Inflammatory macrophage (primary cell): ENCODE data around the gene ATG7.
"Not testable (repeated sequence)": the region's sequence is repeated elsewhere in the genome, so short reads cannot be mapped to it uniquely, and the experiment has no call there.

Source experiments
- DNase-seq, 2 donors: peaks; one replicate each; pipeline ENCODE4 v3.0.0-alpha.2; 2020 to 2022

ATG7 gene

DNA sequence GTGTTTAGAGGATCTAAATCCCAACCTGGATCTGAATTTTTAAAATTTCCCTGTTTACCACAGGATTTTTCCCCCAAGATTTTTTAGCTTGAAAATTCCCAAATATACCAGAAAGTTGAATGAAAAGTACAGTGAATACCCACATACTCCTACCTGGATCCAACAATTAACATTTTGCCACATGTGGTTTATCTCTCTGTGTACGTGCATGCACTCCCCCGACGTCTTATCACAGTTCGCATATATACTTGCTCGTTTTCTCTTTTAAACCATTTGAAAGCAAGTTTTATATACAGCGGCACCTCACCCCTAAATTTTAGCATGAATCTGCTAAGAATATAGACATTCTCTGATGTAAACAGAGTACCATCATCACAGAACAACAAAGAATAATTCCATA, 165.3 kb downstream of the ATG7 start:
- DNase-seq = no peak

DNA sequence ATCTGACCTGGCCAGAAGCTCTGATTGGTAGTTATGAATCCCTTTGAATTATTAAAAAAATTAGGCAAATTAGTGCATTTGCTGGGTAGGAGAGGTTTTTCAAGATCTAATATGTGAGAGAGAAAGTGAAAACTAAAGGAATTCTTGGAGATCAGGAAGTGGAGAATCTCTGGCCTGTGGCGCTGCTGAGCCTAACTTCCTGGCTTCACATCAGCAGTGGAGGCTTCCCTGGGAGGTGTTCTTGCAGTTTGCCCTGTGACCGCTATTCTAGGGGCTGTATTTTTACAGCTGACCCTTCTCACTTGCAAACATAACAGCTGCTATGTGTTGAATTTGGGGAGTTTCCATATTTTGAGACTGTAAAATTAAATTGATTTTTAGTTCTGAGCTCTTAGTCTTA, 166.4 kb downstream of the ATG7 start:
- DNase-seq = no peak

DNA sequence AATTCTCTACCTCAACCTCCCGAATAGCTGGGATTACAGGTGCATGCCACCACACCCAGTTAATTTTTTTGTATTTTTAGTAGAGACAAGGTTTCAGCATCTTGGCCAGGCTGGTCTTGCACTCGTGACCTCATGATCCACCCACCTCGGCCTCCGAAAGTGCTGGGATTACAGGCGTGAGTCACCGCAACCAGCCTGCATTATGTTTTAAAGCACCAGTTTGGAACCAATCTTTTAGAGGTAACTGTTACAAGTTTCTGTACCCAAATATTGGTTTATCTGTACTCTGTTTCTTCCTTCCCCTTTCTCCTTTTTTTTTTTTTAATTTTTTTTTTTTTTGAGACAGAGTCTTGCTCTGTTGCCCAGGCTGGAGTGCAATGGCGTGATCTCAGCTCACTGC, 169.1 kb downstream of the ATG7 start:
- DNase-seq = peak; percentile 76

DNA sequence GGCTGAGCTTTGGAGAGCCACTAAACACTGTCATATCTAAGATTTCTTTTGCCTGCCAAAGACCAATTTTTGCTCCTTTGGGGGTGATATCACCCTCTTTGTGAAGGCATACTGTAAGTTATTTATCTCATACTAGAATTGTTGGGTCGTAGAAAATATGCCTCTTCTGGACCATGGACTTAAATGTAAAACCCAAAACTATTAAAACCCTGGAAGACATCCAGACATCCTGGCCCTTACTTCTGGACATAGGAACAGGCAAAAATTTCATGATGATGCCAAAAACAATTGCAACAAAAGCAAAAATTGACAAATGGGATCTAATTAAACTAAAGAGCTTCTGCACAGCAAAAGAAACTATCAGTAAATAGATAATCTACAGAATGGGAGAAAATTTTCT, 172.2 kb downstream of the ATG7 start:
- no peak for DNase-seq

DNA sequence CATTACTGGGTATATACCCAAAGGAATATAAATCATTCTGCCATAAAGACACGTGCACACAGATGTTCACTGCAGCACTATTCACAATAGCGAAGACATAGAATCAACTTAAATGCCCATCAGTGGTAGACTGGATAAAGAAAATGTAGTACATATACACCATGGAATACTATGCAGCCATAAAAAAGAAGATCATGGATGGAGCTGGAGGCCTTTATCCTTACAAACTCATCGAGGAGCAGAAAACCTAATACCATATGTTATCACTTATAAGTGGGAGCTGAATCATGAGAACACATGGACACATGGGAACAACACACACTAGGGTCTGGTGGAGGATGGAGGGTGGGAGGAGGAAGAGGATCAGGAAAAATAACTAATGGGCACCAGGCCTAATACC, 173.0 kb downstream of the ATG7 start:
- DNase-seq = not testable (repeated sequence)

DNA sequence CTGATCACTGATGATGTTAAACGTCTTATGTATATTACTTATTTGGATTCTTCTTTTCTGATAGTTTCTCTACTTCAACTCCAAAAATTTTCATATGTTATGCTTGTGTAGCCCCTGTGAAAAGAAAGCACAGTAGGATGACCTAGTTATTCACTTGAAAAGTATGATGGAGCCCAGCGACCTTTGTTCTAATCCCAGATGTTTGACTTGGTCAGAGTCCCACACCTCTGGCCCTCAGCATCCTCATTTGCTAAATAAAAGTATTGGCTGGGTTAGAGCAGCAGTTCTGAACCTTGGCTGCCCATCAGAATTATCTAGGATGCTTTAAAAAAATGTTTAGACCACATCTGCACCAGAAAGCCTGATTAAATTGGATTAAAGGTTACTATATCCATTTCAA, 173.7 kb downstream of the ATG7 start:
- no peak for DNase-seq

DNA sequence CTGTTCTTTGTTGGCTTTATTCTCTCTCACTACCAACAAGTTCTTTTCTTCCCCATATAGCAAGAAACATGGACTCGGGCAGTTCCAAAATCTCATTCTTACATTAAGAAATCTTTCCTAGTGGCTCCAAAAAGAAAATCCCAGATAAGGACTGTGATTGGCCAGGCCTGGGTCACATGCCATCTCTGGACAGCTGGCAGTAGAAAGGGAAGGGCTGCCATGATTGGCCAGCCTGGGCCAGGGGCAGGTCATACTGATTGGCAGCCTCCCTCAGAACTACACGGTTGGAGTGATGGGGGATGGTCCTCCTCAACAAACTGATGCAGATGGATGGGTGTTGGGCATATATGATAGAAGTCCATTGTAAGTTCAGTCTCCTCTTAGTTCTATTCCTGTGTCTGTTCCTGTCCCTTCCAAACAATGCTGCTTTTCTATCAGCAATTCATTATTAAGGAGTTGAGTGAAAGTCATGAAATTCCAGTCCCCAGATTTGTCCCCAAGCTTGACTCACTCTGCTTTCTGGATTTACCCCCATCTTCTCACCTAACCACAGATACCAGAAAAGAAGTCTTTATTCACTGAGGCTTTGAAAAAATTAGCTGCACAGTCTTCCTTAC, 175.5 kb downstream of the ATG7 start:
- no peak for DNase-seq

DNA sequence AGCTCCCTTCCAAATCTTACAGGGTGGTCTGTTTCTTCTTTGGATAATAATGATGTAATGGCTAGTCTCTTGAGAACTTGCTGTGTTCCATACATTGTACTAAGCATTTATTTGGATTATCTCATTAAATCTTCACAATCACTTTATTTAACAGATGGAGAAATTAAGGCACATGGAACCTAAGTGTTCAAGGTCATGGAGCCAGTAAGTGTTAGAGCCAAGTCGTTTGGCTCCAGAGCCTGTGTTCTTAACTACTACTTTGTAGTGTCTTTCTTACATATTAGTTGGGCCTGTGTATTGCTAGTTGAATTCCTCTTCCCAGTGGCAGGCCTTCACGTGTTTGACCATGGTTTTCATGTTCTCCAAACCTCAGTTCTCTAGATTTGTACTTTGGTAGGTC, 177.8 kb downstream of the ATG7 start:
- DNase-seq = no peak

DNA sequence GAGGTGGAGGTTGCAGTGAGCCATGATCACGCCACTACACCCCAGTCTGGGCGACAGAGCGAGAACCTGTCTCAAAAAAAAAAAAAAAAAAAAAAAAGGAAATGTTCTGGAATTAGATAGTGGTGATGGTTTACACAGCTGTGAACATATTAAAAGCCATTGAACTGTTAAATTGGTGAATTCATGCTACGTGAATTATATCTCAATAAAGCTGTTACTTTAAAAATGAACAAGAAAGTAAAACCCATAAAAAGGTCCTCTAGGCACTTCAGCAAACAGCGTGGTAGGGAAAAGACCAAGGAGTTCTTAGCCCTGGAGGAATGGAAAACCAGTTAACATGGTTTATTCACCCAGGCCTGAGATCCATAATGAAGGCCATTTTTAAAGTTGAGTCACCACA, 180.1 kb downstream of the ATG7 start:
- DNase-seq = no peak

DNA sequence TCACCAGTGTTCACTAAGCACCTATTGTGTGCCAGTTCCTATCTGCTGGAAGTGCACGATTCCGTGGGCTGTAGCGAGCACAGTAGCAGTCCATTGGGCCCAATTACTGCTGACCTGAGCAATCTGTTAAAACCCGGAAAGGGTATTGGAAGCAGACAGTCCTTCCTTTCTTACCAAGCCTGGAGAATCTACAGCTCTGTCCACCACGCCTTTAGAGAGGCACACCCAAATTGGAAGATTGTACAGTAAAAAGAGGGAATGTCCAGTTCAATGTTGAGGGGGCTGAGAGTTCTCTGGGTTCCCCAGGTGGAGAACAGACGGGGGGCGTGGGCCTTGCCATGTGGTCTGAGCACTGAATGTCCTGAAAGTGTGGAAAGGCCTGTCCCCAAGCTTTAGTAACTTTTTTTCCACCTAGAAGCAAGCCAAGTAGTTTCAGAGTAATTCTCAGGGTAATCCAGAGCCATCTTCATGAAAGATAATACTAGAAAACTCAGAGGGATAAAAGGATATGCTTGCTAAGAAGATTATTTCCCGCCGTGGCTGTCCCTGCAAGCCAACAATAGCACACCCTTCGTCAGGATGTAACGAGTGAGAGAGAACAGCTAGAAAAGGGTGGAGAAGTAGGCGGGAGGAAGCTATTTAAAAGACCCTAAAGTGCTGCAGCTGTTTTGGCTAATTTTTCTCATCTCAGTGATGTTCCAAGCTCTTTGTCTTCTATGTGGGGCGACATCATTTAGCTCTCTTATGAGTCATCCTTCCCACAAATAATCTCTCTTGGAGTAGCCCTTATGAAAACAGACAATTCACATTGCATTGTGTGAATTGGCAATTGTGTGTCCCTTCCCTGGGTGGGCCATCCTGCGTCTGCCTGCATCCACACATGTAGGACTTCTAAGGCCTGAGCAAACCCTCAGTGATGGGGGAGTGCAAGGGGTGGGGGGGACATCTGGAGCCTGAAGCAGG, 181.0 kb downstream of the ATG7 start:
- no peak for DNase-seq

DNA sequence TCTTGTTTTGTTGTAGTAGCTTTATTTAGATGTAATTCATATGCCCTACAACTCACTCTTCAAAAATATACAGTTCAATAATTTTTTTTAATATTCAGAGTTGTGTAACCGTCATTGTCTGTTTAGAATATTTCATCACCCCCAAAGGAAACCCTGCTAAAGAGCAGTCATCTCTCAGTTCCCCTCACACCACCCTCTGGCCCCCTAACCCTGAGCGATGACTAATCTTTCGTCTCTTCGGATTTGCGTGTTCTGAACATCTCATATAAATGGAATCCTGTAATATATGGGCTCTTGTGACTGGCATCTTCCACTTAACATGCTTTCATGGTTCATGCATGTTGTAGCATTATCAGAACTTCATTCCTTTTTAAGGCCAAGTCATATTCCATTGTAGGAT, 183.8 kb downstream of the ATG7 start:
- peak; percentile 69 to 70 for DNase-seq

DNA sequence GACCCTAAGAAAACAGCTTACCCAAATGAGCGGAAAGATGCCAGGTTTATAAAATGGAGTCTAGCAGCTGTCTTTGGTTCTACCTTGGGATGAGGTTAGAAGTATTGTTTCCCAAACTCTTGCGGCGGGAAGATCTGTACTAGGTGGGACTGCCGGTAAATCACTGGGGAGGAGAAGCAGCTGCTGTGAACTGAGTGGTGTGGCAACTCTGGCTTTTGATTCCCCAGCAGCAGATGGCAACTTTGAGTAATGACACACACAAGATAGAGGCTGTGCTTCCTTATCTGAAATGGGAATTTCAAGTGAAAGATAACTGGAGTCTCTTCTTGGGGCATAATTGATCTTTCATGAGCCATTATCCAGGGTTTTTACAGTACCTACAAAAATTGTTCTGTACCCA, 184.9 kb downstream of the ATG7 start:
- peak in 1 of 2 donors; percentile 25 for DNase-seq

DNA sequence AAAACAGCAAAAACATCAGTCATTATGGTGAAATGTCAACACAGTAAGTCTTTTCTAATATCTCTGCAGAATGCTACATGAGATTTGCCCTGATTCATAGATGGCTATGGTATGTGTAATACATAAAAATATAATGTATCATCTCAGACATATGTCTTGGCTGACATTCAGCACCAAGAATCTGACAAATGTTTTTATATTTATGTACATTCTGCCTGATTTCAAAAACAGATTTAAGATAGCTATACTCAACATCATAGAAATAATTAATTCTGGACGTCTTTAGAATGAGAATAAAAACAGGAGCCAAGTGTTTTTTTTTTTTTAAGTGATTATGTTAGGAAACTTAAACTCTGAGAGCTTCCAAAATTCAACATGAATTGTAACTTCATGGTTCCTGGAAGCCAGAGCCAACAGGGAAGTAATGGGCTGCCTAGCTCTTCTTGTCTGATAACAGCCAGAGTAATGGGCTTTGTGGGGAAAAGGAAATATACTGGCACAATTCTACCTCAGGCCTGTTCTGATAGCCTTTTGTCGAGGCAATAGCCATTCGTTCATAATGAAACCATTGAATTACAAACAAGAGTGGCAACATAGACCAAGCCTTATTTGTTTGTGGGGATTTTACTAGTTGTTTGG, 187.1 kb downstream of the ATG7 start:
- DNase-seq = no peak

DNA sequence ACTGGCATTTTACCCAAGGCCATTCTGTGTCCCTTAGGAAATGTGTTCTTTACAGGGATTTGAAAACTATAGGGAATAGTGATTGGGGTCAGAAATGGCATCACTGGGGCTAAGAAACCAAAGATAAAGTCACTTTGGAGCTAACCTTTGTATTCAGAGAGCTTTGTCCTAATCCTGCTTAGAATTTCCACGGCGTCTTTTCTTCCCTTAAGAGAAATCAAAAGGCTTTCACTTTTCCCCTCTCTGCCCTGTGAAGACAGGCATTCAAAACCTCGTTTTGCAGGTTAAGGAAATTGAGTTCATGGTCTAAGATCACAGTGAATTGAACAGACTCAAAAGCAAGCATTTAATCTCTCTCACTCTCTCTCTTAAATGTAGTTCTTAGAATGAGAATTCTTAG, 189.0 kb downstream of the ATG7 start:
- DNase-seq = no peak

DNA sequence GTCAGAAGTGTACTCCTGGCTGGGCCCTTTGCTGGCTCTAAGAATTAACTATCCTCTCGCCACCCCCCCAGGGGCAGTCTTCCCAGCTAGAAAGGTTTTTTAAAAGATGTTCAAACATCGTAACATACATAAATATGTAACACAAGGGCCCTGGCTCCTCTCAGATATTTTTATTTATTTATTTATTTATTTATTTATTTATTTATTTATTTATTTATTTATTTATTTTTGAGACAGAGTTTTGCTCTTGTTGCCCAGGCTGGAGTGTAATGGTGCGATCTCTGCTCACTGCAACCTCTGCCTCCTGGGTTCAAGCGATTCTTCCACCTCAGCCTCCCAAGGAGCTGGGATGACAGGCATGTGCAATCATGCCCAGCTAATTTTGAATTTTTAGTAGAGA, 190.5 kb downstream of the ATG7 start:
- not testable (repeated sequence) for DNase-seq

DNA sequence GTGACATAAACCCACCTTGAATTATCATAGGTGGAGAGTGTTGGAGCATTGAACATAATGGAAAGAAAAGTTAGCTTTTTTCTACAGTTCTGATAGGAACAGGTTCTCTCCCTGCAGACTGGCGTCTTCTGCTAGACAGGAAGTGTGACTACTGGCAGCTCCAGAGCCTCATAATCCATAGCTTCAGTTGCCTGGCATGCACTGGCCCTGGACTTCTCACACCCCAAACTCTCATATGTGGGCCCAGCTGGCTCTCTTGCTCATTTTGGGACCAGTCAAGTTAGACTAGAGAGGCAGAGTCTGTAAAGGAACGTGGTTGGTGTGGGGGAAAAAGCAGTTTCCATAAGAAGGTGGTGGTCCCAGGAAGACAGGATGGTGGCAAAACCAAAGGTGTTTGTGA, 191.4 kb downstream of the ATG7 start:
- DNase-seq = no peak

DNA sequence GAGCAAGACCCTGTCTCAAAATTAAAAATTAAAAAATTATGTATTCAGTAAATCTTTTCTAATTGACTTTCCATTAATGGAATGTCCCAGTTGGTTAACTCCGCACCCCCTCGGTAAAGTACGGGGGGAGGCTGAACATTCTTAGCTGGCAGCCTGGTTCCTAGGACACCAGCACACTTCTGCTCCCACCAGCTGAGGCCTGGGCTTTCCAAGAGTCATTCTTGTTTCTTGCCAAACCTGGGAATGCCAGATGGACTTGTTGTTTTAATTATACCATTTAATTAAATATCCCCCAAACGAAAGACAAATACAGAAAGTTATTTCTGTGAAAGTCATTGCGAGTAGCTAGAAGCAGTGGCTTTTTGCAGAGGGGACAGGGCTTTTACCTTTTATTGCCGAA, 192.2 kb downstream of the ATG7 start:
- DNase-seq = no peak

DNA sequence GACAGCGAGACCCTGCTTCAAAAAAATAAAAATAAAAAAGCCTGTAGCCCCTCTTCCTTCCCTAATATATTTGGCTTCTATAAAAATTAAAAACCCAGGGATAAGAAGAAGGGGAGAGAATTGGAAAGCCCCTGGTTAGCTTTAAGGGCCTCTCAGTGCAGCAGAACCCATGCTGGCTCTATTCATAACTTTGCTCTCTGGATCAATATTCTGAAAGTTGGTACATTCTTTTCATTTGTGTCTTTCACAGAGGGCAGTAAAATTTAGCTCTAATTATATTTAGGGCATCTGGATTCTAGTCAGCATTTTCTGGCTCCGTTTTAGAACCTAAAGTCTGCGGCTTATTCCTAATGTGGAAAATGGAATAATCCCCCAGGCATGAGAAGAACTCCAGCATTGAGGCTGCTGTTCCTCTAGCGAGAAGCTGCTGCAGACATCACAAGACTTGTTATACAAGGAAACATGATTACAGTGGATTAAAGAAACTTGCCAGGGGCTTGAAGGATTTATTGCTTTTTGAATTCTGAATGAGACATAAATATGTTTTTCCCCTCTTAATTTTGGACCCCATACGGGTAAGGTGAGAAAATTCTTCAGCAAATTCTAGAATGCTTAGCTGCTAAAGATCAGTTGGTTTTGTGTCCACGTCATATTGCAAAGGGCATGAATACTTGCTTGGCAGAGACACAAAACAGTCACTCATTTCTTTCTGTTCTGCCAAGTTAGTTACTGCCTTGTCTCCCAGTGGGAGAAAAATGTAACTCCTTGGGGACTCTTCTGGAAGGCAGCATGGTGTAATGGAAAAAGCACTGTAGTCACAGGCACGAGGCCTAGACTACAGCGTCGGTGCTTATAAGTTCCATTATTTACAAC, 193.8 kb downstream of the ATG7 start:
- DNase-seq = no peak

DNA sequence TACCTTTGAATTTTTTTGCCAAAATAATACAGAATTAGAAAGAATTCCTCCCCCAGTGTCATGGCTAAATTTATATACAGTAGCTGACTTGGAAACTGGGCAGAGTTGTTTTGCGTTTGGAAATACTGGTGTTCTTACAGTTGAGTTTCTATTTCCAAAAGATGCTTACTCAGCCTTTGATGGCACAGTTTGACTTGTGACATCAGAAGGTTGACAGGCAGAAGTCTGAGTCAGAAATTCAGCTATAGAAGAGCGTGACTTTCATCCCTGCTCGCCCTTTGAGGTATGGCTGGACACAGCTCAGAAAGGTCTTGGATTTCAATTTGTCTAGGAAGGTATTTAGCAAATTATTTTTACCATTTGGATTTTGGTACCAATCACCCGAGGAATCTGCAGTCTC, 195.7 kb downstream of the ATG7 start:
- no peak for DNase-seq

DNA sequence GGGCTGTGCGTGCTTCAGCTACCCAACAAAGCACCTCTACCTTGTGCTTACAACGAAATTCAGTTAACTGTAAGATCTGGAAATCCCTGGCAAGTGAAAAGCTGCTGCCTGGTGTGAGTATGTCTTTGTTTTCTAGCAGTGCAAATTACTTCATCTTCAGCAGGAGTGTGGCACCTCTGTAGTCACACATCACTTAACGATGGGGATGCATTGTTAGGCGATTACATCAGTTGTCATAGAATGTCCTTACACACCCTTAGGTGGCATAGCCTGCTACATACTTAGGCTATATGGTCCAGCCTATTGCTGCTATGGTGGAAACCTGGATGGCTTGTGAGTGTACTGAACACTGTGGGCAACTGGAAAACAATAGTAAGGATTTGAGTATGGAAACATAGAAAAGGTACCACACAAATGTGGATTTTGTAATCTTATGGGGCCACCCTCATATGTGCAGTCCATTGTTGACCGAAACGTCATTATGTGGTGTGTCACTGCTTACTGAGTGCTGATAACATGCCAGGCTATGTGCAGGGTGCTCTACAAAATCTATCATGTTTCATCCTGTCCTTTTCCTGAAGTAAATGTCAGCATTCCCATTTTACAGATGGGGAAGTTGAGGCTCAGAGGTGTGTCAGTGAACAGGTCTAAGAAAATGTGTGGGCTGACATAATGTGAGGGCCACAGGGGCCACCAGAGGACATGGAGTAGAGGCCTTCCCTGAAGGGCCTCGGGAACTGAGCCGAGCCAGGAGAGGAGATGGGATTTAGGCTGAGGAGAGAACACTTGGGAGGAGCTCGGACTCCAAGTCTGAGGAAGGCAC, 198.0 kb downstream of the ATG7 start:
- DNase-seq = no peak

DNA sequence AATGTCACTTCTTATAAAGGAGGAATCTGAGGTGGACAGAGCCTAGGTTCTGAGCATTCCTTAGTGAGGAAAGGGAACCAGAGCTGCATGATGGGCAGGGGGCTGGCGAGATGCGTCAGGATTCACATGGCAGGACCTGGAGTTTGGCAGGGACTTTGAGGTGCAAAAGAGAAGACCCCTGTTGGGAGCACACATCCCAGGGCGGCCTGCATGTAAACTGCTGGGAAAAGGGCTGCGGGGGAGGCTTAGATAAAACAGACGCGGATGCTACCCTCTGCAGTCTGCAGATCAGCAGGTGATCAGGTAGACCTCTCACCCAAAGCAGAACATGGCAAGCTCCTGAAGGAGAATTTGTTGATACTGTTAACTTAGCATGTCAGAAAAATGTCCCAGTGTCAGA, 203.1 kb downstream of the ATG7 start:
- no peak for DNase-seq

DNA sequence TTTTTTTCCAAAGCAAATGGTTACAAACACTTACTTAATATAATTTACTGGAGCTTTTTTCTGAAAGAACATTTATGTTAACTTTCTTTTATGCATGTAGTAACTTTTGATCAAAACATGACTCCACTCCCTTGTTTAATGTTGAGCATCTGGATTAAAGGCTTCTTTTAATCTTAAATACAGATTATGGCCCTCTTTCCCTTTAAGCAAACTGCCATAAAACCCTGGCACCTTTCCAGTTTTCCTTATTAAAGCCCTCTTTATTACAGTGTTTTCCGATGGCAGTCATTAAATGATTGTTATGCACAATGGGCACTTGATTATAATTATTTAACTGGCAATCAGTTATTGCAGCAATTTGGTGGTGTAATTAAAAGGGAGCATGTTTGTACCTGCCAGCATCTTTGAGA, 204.5 kb downstream of the ATG7 start:
- no peak for DNase-seq
